ENCODE results near the gene ARFGAP3. TPM values are rescaled to one million over a fixed set of nuclear protein-coding genes. Genes with fewer than 3 reads are reported as not detected.
A peak's percentile ranks its signal among the peaks of the same experiment; 100 is the strongest.

Gene ARFGAP3
- total and polyA plus RNA-seq, 2 experiments from 2014 or later, result 14.8 to 19.1 TPM

- Histone ChIP-seq H3K4me1 (ENCODE audit: insufficient read depth) (no peaks in the 10 kb centered on the region), H3K79me2 (replicated peaks; ENCODE audit: insufficient read depth) (no peaks in the 10 kb centered on the region), H2AFZ (no peak overlapping the region), H3K27ac (ENCODE audit: low read depth) (no peak overlapping the region), H3K36me3 (ENCODE audit: insufficient read depth) (no peaks in the 10 kb centered on the region), H3K4me2 (no peak overlapping the region), H3F3A (replicated peaks; ENCODE audit: low read depth) (no peaks in the 10 kb centered on the region), H4K20me1 (replicated peaks; ENCODE audit: insufficient read depth) (no peaks in the 10 kb centered on the region), H3K27me3 (ENCODE audit: insufficient read depth) (no peaks in the 10 kb centered on the region), H3K4me3 (no peak overlapping the region), H3K9me2 (ENCODE audit: insufficient read depth) (no peaks in the 10 kb centered on the region)
- ATAC-seq, result peak; percentile 98
- no peaks in the 10 kb centered on the region for H3K9me3 Mint-ChIP-seq
- DNase-seq (ENCODE audit: low spot score), result peak; percentile 97
- H3K27ac Mint-ChIP-seq, result no peak overlapping the region
- no peaks in the 10 kb centered on the region for H3K36me3 Mint-ChIP-seq (ENCODE audit: low read depth)
- H3K27me3 Mint-ChIP-seq (ENCODE audit: insufficient read depth, low read depth, poor library complexity), result peaks cover 2% of the 10 kb centered on the region
- TF ChIP-seq CREB1 (CRISPR knock-in tag; IDR thresholded peaks at IDR 0.05; ENCODE audit: low read depth) (no peak), CTCF (conservative IDR thresholded peaks at IDR 0.05; ENCODE audit: low read depth in 2 of 2) (peak; percentile 86 to 93)
- no peak overlapping the region for H3K4me3 Mint-ChIP-seq
- no peaks in the 10 kb centered on the region for H3K4me1 Mint-ChIP-seq
These were observed 77.0 kb downstream of the ARFGAP3 start for GRCh38 chr22:42780070-42780540.

GRCh38 chr22:42777126-42777525 is 79.9 kb downstream of the ARFGAP3 start:
- peaks cover 7% of the 10 kb centered on the region; the same call in 2 of the 3 replicates for H3K4me1 Mint-ChIP-seq

More at GRCh38 chr22:42777126-42777525, 79.9 kb downstream of the ARFGAP3 start:
- Histone ChIP-seq H3K9me2 (ENCODE audit: insufficient read depth) (no peaks in the 10 kb centered on the region), H3F3A (replicated peaks; ENCODE audit: low read depth) (no peaks in the 10 kb centered on the region), H2AFZ (no peak overlapping the region), H3K4me2 (no peak overlapping the region), H3K4me3 (no peak overlapping the region), H3K27me3 (ENCODE audit: insufficient read depth) (no peaks in the 10 kb centered on the region), H3K27ac (ENCODE audit: low read depth) (no peak overlapping the region), H3K79me2 (replicated peaks; ENCODE audit: insufficient read depth) (no peaks in the 10 kb centered on the region), H3K36me3 (ENCODE audit: insufficient read depth) (no peaks in the 10 kb centered on the region), H4K20me1 (replicated peaks; ENCODE audit: insufficient read depth) (no peaks in the 10 kb centered on the region), H3K4me1 (ENCODE audit: insufficient read depth) (no peaks in the 10 kb centered on the region; the same call in 1 of the 2 replicates)
- H3K27me3 Mint-ChIP-seq (ENCODE audit: insufficient read depth, low read depth, poor library complexity), result peaks cover 2% of the 10 kb centered on the region
- no peak for DNase-seq (ENCODE audit: low spot score)
- no peak overlapping the region for H3K4me3 Mint-ChIP-seq
- H3K9me3 Mint-ChIP-seq, result no peaks in the 10 kb centered on the region
- no peak overlapping the region for H3K27ac Mint-ChIP-seq
- TF ChIP-seq CREB1 (CRISPR knock-in tag; IDR thresholded peaks at IDR 0.05; ENCODE audit: low read depth) (no peak), ZNF114 (CRISPR knock-in tag; IDR thresholded peaks at IDR 0.05) (no peak), CTCF (conservative IDR thresholded peaks at IDR 0.05; ENCODE audit: low read depth in 2 of 2) (no peak), ZNF462 (CRISPR knock-in tag; IDR thresholded peaks at IDR 0.05) (no peak), NANOG (IDR thresholded peaks at IDR 0.05; ENCODE audit: borderline replicate concordance) (no peak)
- ATAC-seq, result no peak
- no peaks in the 10 kb centered on the region for H3K36me3 Mint-ChIP-seq (ENCODE audit: low read depth)

All from GM23338 (cell line).